HG03558 (cell line): ENCODE data around the gene ADAMTS20.

Source experiments
- ATAC-seq: cut with Tn5 transposase; IDR thresholded peaks from one replicate; pipeline ENCODE4 v1.9.1; 2021; ENCODE audit warnings: moderate number of reproducible peaks; ENCODE audit not compliant: unreplicated experiment; ENCODE audit errors: extremely low read depth

ADAMTS20 gene

GRCh38 chr12:43325786-43326185 is 226.2 kb downstream of the ADAMTS20 start:
- ATAC-seq, result peak; percentile 49

- ATAC-seq, result no peak
Observed at GRCh38 chr12:43320281-43320680, 231.7 kb downstream of the ADAMTS20 start.

GRCh38 chr12:43318021-43318420 is 234.0 kb downstream of the ADAMTS20 start:
- no peak for ATAC-seq

GRCh38 chr12:43317156-43317555 is 234.8 kb downstream of the ADAMTS20 start:
- ATAC-seq, result no peak

GRCh38 chr12:43316520-43316919 is 235.5 kb downstream of the ADAMTS20 start:
- ATAC-seq, result no peak

- no peak for ATAC-seq
Observed at GRCh38 chr12:43315961-43316360, 236.0 kb downstream of the ADAMTS20 start.

GRCh38 chr12:43312991-43313505 is 239.0 kb downstream of the ADAMTS20 start:
- no peak for ATAC-seq

- no peak for ATAC-seq
Observed at GRCh38 chr12:43310596-43310995, 241.4 kb downstream of the ADAMTS20 start.

GRCh38 chr12:43309959-43310358 is 242.0 kb downstream of the ADAMTS20 start:
- ATAC-seq, result no peak

GRCh38 chr12:43308776-43309175 is 243.2 kb downstream of the ADAMTS20 start:
- ATAC-seq, result no peak

GRCh38 chr12:43307126-43307525 is 244.9 kb downstream of the ADAMTS20 start:
- ATAC-seq, result no peak

- ATAC-seq, result no peak
Observed at GRCh38 chr12:43306066-43306465, 245.9 kb downstream of the ADAMTS20 start.

- no peak for ATAC-seq
Observed at GRCh38 chr12:43305065-43305464, 246.9 kb downstream of the ADAMTS20 start.
